GM23338 (cell line): ENCODE results near the gene FTCD. TPM values are rescaled to one million over a fixed set of nuclear protein-coding genes. Genes with fewer than 3 reads are reported as not detected.

Experiments
- ATAC-seq: fragments of 200-7000 bp; cut with Tn5 transposase; 3 replicates; pipeline ENCODE4 v1.9.1; 2020
- DNase-seq: peaks from one replicate; pipeline ENCODE4 v3.0.0-alpha.2; 2015; ENCODE audit warnings: low spot score
- H2AFZ ChIP-seq: fragments of 200-600 bp; sonication (generic); 2 replicates; pipeline ENCODE4 v1.8.0; 2016; ENCODE audit warnings: antibody characterized with exemption, mild to moderate bottlenecking, moderate library complexity
- H3F3A ChIP-seq: fragments of 200-600 bp; sonication (generic); replicated peaks from 2 replicates; pipeline ENCODE4 v1.8.0; 2017; ENCODE audit warnings: antibody characterized with exemption, mixed run types, low read depth
- H3K27ac ChIP-seq: fragments of 200-600 bp; sonication (generic); 2 replicates; pipeline ENCODE4 v1.6.1; 2016; ENCODE audit warnings: low read depth
- H3K27me3 ChIP-seq: fragments of 200-600 bp; sonication (generic); 2 replicates; pipeline ENCODE4 v1.8.0; 2016; ENCODE audit warnings: mild to moderate bottlenecking, mixed run types, moderate library complexity; ENCODE audit not compliant: insufficient read depth
- H3K36me3 ChIP-seq: fragments of 200-600 bp; sonication (generic); 2 replicates; pipeline ENCODE4 v1.8.0; 2016; ENCODE audit warnings: mild to moderate bottlenecking; ENCODE audit not compliant: insufficient read depth
- H3K4me1 ChIP-seq: fragments of 200-600 bp; sonication (generic); 2 replicates; pipeline ENCODE4 v1.8.0; 2016; ENCODE audit warnings: mild to moderate bottlenecking, moderate library complexity; ENCODE audit not compliant: insufficient read depth
- H3K4me2 ChIP-seq: fragments of 200-600 bp; sonication (generic); 2 replicates; pipeline ENCODE4 v1.7.1; 2017; ENCODE audit warnings: mixed run types
- H3K4me3 ChIP-seq: fragments of 200-600 bp; sonication (generic); 2 replicates; pipeline ENCODE4 v1.6.1; 2016; ENCODE audit warnings: mixed run types
- H3K79me2 ChIP-seq: fragments of 200-600 bp; sonication (generic); replicated peaks from 2 replicates; pipeline ENCODE4 v1.8.0; 2017; ENCODE audit warnings: mild to moderate bottlenecking; ENCODE audit not compliant: insufficient read depth
- H3K9me2 ChIP-seq: fragments of 200-600 bp; sonication (generic); 2 replicates; pipeline ENCODE4 v1.8.0; 2017; ENCODE audit not compliant: insufficient read depth
- H4K20me1 ChIP-seq: fragments of 200-600 bp; sonication (generic); replicated peaks from 2 replicates; pipeline ENCODE4 v1.8.0; 2017; ENCODE audit warnings: mild to moderate bottlenecking; ENCODE audit not compliant: insufficient read depth
- H3K27ac Mint-ChIP-seq: 2 replicates; pipeline ENCODE4 v1.8.0; 2020; ENCODE audit warnings: inconsistent platforms, mild to moderate bottlenecking, moderate library complexity, mixed read lengths
- H3K27me3 Mint-ChIP-seq: 3 replicates; pipeline ENCODE4 v1.8.0; 2022; ENCODE audit warnings: low read depth, mild to moderate bottlenecking, moderate library complexity, mixed read lengths, inconsistent platforms; ENCODE audit not compliant: insufficient read depth, poor library complexity
- H3K36me3 Mint-ChIP-seq: 3 replicates; pipeline ENCODE4 v1.8.0; 2021; ENCODE audit warnings: low read depth, mild to moderate bottlenecking, inconsistent platforms, moderate library complexity, mixed read lengths
- H3K4me1 Mint-ChIP-seq: 3 replicates; pipeline ENCODE4 v1.8.0; 2020; ENCODE audit warnings: mild to moderate bottlenecking, inconsistent platforms, mixed read lengths
- H3K4me3 Mint-ChIP-seq: 3 replicates; pipeline ENCODE4 v1.8.0; 2021; ENCODE audit warnings: moderate library complexity, mild to moderate bottlenecking, inconsistent platforms, mixed read lengths
- H3K9me3 Mint-ChIP-seq: 3 replicates; pipeline ENCODE4 v1.8.0; 2020; ENCODE audit warnings: moderate library complexity, mild to moderate bottlenecking, inconsistent platforms, mixed read lengths
- CTCF ChIP-seq, 2 experiments: fragments of 200-600 bp in 1 of 2; sonication (generic) in 1 of 2; conservative IDR thresholded peaks; 2 replicates each; pipeline versions ENCODE4 v1.5.1 to v1.6.1; 2016 to 2017; ENCODE audit warnings: antibody characterized with exemption in 2 of 2, low read depth in 2 of 2, mild to moderate bottlenecking in 2 of 2, moderate library complexity in 1 of 2
- EZH2phosphoT487 ChIP-seq: fragments of 200-600 bp; sonication (generic); IDR thresholded peaks from one replicate; pipeline ENCODE4 v1.8.1; 2018; ENCODE audit warnings: antibody characterized with exemption; ENCODE audit not compliant: unreplicated experiment
- JUNB ChIP-seq: IDR thresholded peaks from one replicate; pipeline ENCODE4 v1.6.1; 2016; ENCODE audit warnings: antibody characterized with exemption; ENCODE audit not compliant: unreplicated experiment
- NANOG ChIP-seq: IDR thresholded peaks from 2 replicates; pipeline ENCODE4 v1.6.1; 2016; ENCODE audit warnings: antibody characterized with exemption, borderline replicate concordance
- REST ChIP-seq: IDR thresholded peaks from one replicate; pipeline ENCODE4 v1.6.1; 2018; ENCODE audit warnings: antibody characterized with exemption; ENCODE audit not compliant: unreplicated experiment
- STAT1 ChIP-seq: IDR thresholded peaks from one replicate; pipeline ENCODE4 v1.6.1; 2016; ENCODE audit warnings: antibody characterized with exemption; ENCODE audit not compliant: unreplicated experiment
- ZNF114 ChIP-seq: fragments of 250-450 bp; sonication (Bioruptor Pico); IDR thresholded peaks from 2 replicates; pipeline ENCODE4 v1.5.0; 2020; ENCODE audit warnings: mild to moderate bottlenecking, moderate library complexity
- ZNF331 ChIP-seq: fragments of 250-450 bp; sonication (Bioruptor Pico); IDR thresholded peaks from 2 replicates; pipeline ENCODE4 v1.5.0; 2020; ENCODE audit warnings: low read depth, mild to moderate bottlenecking, moderate library complexity
- ZNF462 ChIP-seq: fragments of 250-450 bp; sonication (Bioruptor Pico); IDR thresholded peaks from 2 replicates; pipeline ENCODE4 v1.5.0; 2020; ENCODE audit warnings: mild to moderate bottlenecking, moderate library complexity
- polyA plus RNA-seq: library from polyadenylated mRNA; unstranded; fragments of >200 nt; fragmentation: Nextera tagmentation; extraction: Ambion mirVana; gene quantifications from 2 replicates; pipeline ENCODE4 v1.2.1, GENCODE V29; 2016
- total RNA-seq: library from RNA; depleted of rRNA; stranded (reverse); fragments of >200 nt; shearing (Covaris generic); gene quantifications from 2 replicates; pipeline ENCODE4 v1.2.3, GENCODE V29; 2014

The FTCD gene
- total and polyA plus RNA-seq, 2 experiments from 2014 or later: 0.90 to 2.3 TPM

- TF ChIP-seq REST (no peak), ZNF331 (no peak)
Observed at GRCh38 chr21:46093668-46094400, 61.5 kb downstream of the FTCD start (continued).

GRCh38 chr21:46092811-46093667 is 62.3 kb downstream of the FTCD start:
- Histone ChIP-seq H3K4me3 (no peak overlapping the region), H3F3A (no peaks in the 10 kb centered on the region), H3K79me2 (no peaks in the 10 kb centered on the region), H3K4me2 (no peak overlapping the region), H3K27ac (no peak overlapping the region), H4K20me1 (no peaks in the 10 kb centered on the region), H3K36me3 (no peaks in the 10 kb centered on the region), H3K4me1 (no peaks in the 10 kb centered on the region), H2AFZ (no peak overlapping the region), H3K9me2 (0 out of 2 replicates have a peak, but pooled peaks cover 2% of the 10 kb centered on the region), H3K27me3 (no peaks in the 10 kb centered on the region)
- ATAC-seq (no peak), DNase-seq (no peak)
- Mint-ChIP-seq H3K27me3 (peaks cover 19% of the 10 kb centered on the region), H3K4me1 (peaks cover 3% of the 10 kb centered on the region; the same call in 1 of the 3 replicates), H3K4me3 (no peak overlapping the region), H3K36me3 (peaks cover 35% of the 10 kb centered on the region), H3K9me3 (peaks cover 50% of the 10 kb centered on the region), H3K27ac (no peak overlapping the region; the same call in 1 of the 2 replicates)
- no peak for TF ChIP-seq STAT1
- TF ChIP-seq NANOG: no peak
- no peak for TF ChIP-seq CTCF (conservative IDR thresholded peaks at IDR 0.05; ENCODE audit: low read depth in 2 of 2)
- TF ChIP-seq JUNB: no peak
- no peak for TF ChIP-seq ZNF114 (CRISPR knock-in tag)
- TF ChIP-seq ZNF462 (CRISPR knock-in tag): no peak
- no peak for TF ChIP-seq EZH2phosphoT487
